ENCODE results near the gene DNAJC15. TPM values are rescaled to one million over a fixed set of nuclear protein-coding genes. Genes with fewer than 3 reads are reported as not detected.

The DNAJC15 gene
- total RNA-seq, 1 experiment from 2014 or later = 2.4 TPM

DNA sequence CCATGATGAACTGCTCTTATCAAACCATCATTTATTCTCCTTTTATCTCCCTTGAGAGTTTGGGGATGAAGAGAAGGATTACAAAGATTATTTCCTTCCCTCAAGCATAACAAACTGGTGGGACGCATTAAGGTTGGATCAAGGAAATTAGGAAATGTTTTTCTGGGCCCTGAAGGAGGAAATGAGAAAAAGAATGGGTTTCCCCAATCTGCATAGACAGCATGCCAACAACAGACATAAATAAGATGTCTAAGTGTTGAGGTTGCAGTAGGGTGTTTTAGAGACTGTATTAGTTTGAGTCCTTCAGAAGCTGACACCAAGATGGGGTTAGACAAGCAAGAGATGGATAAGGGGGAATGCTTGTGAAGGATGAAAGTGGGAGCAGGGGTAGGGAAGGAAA lies 38.7 kb upstream of the DNAJC15 start:
- Histone ChIP-seq H3K9me3 (ENCODE audit: low read depth, low read length, poor library complexity, severe bottlenecking) (no peaks in the 10 kb centered on the region), H3K4me1 (ENCODE audit: insufficient read depth, low read length, poor library complexity, severe bottlenecking) (no peaks in the 10 kb centered on the region), H3K27me3 (replicated peaks; ENCODE audit: insufficient read depth, low read depth, low read length, poor library complexity) (no peaks in the 10 kb centered on the region), H3K4me3 (ENCODE audit: low read depth, low read length, poor library complexity, severe bottlenecking) (no peak overlapping the region), H3K27ac (ENCODE audit: low read depth, low read length, poor library complexity, severe bottlenecking) (no peak overlapping the region), H3K36me3 (ENCODE audit: insufficient read depth, low read length, poor library complexity, severe bottlenecking) (no peaks in the 10 kb centered on the region)
- DNase-seq (ENCODE audit: low spot score) = no peak
- no peak for TF ChIP-seq CTCF (conservative IDR thresholded peaks at IDR 0.05; ENCODE audit: low read depth, low read length)
- ChIA-PET POLR2A (ENCODE audit: low non-redundant PET) (no interaction called here), CTCF (no interaction called here)
- intact Hi-C loops (cut with micrococcal nuclease; ENCODE audit: unreplicated experiment) = no loop called here
- no TSS peak for BruUV-seq (replicated peaks)

- DNase-seq (ENCODE audit: low spot score) = no peak
- BruUV-seq (replicated peaks) = no TSS peak
- ChIA-PET POLR2A (ENCODE audit: low non-redundant PET) (no interaction called here), CTCF (no interaction called here)
- Histone ChIP-seq H3K27ac (ENCODE audit: low read depth, low read length, poor library complexity, severe bottlenecking) (no peak overlapping the region), H3K27me3 (replicated peaks; ENCODE audit: insufficient read depth, low read depth, low read length, poor library complexity) (no peaks in the 10 kb centered on the region), H3K4me1 (ENCODE audit: insufficient read depth, low read length, poor library complexity, severe bottlenecking) (no peaks in the 10 kb centered on the region), H3K4me3 (ENCODE audit: low read depth, low read length, poor library complexity, severe bottlenecking) (no peak overlapping the region), H3K9me3 (ENCODE audit: low read depth, low read length, poor library complexity, severe bottlenecking) (no peaks in the 10 kb centered on the region), H3K36me3 (ENCODE audit: insufficient read depth, low read length, poor library complexity, severe bottlenecking) (no peaks in the 10 kb centered on the region)
- TF ChIP-seq EZH2 (IDR thresholded peaks at IDR 0.05; ENCODE audit: borderline replicate concordance, low read depth, low read length, poor library complexity, severe bottlenecking) (no peak), CTCF (conservative IDR thresholded peaks at IDR 0.05; ENCODE audit: low read depth, low read length) (no peak)
- intact Hi-C loops (cut with micrococcal nuclease; ENCODE audit: unreplicated experiment) = no loop called here
These were observed 37.8 kb upstream of the DNAJC15 start for GRCh38 chr13:42985312-42986175.

- no peak overlapping the region for H3K4me3 ChIP-seq (ENCODE audit: low read depth, low read length, poor library complexity, severe bottlenecking)
- ChIA-PET POLR2A (ENCODE audit: low non-redundant PET) (no interaction called here), CTCF (no interaction called here)
- no TSS peak for BruUV-seq (replicated peaks)
- no peaks in the 10 kb centered on the region for H3K36me3 ChIP-seq (ENCODE audit: insufficient read depth, low read length, poor library complexity, severe bottlenecking)
- H3K9me3 ChIP-seq (ENCODE audit: low read depth, low read length, poor library complexity, severe bottlenecking) = no peaks in the 10 kb centered on the region
- no peak for TF ChIP-seq EZH2 (IDR thresholded peaks at IDR 0.05; ENCODE audit: borderline replicate concordance, low read depth, low read length, poor library complexity, severe bottlenecking)
- no peak for TF ChIP-seq CTCF (conservative IDR thresholded peaks at IDR 0.05; ENCODE audit: low read depth, low read length)
- no peaks in the 10 kb centered on the region for H3K4me1 ChIP-seq (ENCODE audit: insufficient read depth, low read length, poor library complexity, severe bottlenecking)
- no peak overlapping the region for H3K27ac ChIP-seq (ENCODE audit: low read depth, low read length, poor library complexity, severe bottlenecking)
- intact Hi-C loops (cut with micrococcal nuclease; ENCODE audit: unreplicated experiment) = no loop called here
- no peak for DNase-seq (ENCODE audit: low spot score)
- no peaks in the 10 kb centered on the region for H3K27me3 ChIP-seq (replicated peaks; ENCODE audit: insufficient read depth, low read depth, low read length, poor library complexity)
These were observed 37.2 kb upstream of the DNAJC15 start for GRCh38 chr13:42986176-42986574.

Measured in A673 (cell line).